ENCODE data around the gene UNC45B. TPM values are rescaled to one million over a fixed set of nuclear protein-coding genes. Genes with fewer than 3 reads are reported as not detected.

The UNC45B gene
- total RNA-seq, 1 donor from 2014 or later, result not detected

- no peaks in the 10 kb centered on the region for H3K4me1 ChIP-seq
- H3K27ac ChIP-seq, result no peak overlapping the region
- H3K36me3 ChIP-seq, result no peaks in the 10 kb centered on the region
- H3K4me3 ChIP-seq, result no peak overlapping the region
- intact Hi-C loops (cut with DNase I), result loop anchor here (10.0 kb wide), 1 partner anchor 62 kb away; no protein-coding TSS in a partner anchor
- DNase-seq (ENCODE audit: low spot score in 2 of 2), result no peak
- no peak for TF ChIP-seq CTCF (IDR thresholded peaks at IDR 0.05)
- H3K9me3 ChIP-seq, result no peaks in the 10 kb centered on the region
- H3K27me3 ChIP-seq, result no peaks in the 10 kb centered on the region
These were observed 5.0 kb downstream of the UNC45B start for GRCh38 chr17:35152421-35153140.

DNA sequence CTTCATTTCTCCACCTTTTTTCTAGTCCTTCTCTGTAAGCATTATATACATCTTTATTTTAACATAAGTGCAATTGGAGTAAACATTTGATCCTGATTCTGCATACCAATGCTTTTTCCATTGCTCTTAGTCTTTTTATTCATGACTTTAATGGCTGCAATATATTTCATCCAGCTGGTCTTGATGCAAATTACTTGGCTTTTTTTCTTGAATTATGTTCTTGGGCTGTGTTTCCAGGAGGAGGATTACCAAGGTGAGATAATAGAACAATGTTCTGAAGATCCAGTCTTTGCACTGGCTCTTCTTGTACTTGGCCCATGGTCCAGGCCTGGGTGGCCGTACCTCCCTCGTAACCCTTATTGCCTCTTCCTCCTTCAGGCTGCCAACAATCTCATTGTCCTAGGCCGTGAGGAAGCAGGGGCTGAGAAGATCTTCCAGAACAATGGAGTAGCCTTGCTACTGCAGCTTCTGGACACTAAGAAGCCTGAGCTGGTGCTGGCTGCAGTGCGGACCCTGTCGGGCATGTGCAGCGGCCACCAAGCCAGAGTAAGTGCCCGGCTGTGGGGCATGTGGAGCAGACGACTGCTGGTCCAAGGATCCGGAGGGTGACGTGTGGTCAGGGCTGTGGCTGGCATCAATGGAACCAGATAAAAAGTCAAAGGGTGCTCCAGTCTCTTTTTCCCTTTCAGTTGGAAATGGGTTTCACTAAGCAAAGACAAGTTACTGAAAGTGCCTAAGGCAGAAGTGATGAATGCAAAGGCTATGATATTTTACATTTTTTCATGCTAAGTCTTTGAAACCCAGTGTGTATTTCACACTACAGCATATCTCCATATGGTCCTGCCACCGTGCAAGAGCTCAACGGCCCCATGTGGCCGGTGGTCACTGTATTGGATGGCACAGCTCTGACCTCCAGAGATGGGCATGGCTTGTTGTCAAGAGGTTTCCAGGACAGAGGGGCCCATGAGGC, 6.9 kb downstream of the UNC45B start:
- no peak for DNase-seq (ENCODE audit: low spot score in 2 of 2)
- Histone ChIP-seq H3K27me3 (no peaks in the 10 kb centered on the region), H3K9me3 (no peaks in the 10 kb centered on the region), H3K4me1 (no peaks in the 10 kb centered on the region), H3K4me3 (no peak overlapping the region), H3K36me3 (no peaks in the 10 kb centered on the region), H3K27ac (no peak overlapping the region)
- TF ChIP-seq CTCF (IDR thresholded peaks at IDR 0.05), result no peak
- intact Hi-C loops (cut with DNase I), result loop anchor here (10.0 kb wide), 1 partner anchor 60 kb away; no protein-coding TSS in a partner anchor

DNA sequence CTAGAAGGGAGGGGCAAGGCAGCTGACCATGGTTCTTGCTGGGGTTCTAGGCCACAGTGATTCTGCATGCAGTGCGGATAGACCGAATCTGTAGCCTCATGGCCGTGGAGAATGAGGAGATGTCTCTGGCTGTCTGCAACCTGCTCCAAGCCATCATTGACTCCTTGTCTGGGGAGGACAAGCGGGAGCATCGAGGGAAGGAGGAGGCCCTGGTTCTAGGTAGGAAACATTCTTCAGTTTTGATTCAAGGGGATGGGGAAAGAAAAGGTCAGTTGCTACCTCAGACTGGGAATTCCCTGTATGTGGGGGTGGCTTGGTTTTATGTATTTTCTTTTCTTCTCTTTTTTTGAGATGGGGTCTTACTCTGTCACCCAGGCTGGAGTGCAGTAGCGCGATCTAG, 7.6 kb downstream of the UNC45B start:
- no peak overlapping the region for H3K27ac ChIP-seq
- no peaks in the 10 kb centered on the region for H3K27me3 ChIP-seq
- intact Hi-C loops (cut with DNase I), result loop anchor here (10.0 kb wide), 1 partner anchor 60 kb away; no protein-coding TSS in a partner anchor
- H3K36me3 ChIP-seq, result no peaks in the 10 kb centered on the region
- H3K4me3 ChIP-seq, result no peak overlapping the region
- no peaks in the 10 kb centered on the region for H3K4me1 ChIP-seq
- H3K9me3 ChIP-seq, result no peaks in the 10 kb centered on the region
- DNase-seq (ENCODE audit: low spot score in 2 of 2), result no peak
- TF ChIP-seq CTCF (IDR thresholded peaks at IDR 0.05), result no peak

DNA sequence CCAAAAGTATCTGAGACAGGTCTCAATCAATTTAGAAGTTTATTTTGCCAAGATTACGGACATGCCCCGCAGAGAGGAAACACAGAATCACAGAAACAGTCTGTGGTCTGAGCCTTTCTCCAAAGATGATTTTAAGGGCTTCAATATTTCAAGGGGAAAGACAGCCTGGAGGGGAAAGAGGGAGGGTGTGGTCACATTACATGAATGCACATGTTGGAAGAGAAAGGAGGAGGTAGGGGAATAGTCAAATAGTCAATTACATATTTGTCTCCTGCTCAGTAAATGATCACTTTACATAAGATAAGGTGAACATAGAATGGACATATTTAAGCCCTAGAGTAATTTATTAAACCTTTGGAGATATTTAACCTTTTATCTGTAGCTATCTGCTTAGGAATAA, 12.3 kb downstream of the UNC45B start:
- H3K9me3 ChIP-seq, result no peaks in the 10 kb centered on the region
- H3K27me3 ChIP-seq, result no peaks in the 10 kb centered on the region
- intact Hi-C loops (cut with DNase I), result loop anchor here (10.0 kb wide), 1 partner anchor 55 kb away; no protein-coding TSS in a partner anchor
- no peak for TF ChIP-seq CTCF (IDR thresholded peaks at IDR 0.05)
- no peak overlapping the region for H3K4me3 ChIP-seq
- no peaks in the 10 kb centered on the region for H3K4me1 ChIP-seq
- no peak for DNase-seq (ENCODE audit: low spot score in 2 of 2)
- no peak overlapping the region for H3K27ac ChIP-seq
- H3K36me3 ChIP-seq, result no peaks in the 10 kb centered on the region

DNA sequence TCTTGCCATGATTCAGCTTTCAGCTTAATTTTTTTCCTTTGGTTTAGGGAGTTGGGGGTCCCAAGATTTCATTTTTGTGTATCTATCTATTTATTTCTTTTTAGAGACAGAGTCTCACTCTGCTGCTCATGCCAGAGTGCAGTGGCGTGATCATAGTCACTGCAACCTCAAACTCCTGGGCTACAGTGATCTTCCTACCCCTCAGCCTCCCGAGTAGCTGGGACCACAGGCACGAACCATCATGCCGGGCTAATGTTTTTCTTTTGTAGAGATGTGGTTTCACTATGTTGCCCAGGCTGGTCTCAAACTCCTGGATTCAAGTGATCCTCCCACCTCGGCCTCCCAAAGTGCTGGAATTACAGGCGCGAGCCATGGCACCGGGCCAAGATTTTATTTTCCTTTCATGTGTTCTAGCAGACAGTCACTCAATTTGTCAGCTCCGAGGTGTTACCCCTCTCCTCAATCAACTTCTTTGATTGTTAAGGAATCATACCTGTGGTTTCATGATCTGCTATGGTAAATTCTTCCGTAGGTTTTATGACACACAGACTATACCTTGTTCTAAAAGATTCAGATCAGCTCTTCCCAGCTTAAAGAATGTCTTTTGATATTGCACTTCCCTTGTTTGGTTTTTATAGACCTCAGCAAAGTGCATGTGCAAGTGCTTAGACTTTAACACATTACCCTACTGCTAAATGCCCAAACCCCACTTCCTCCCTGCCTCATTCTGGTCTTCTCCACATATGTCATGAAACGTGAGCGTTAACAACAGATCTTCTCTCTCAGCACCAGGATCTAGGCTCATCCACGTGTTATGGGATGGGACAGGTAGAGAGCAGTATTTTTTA, 13.0 kb downstream of the UNC45B start:
- H3K4me1 ChIP-seq, result no peaks in the 10 kb centered on the region
- no peak for TF ChIP-seq CTCF (IDR thresholded peaks at IDR 0.05)
- intact Hi-C loops (cut with DNase I), result no loop called here
- no peaks in the 10 kb centered on the region for H3K9me3 ChIP-seq
- no peak for DNase-seq (ENCODE audit: low spot score in 2 of 2)
- no peak overlapping the region for H3K4me3 ChIP-seq
- H3K36me3 ChIP-seq, result no peaks in the 10 kb centered on the region
- H3K27ac ChIP-seq, result no peak overlapping the region
- no peaks in the 10 kb centered on the region for H3K27me3 ChIP-seq

Measured in ascending aorta (tissue), 2 donors.